Karpas-422 (cell line): ENCODE measurements around the gene DPYSL5. TPM values are rescaled to one million over a fixed set of nuclear protein-coding genes. Genes with fewer than 3 reads are reported as not detected.

Experiments
- DNase-seq: peaks from one replicate; pipeline ENCODE4 v3.0.0-alpha.2; 2015
- H2AFZ ChIP-seq: fragments of 200-600 bp; sonication (generic); 2 replicates; pipeline ENCODE4 v1.6.1; 2014; ENCODE audit warnings: antibody characterized with exemption, low read length, mixed read lengths
- H3K27ac ChIP-seq: fragments of 200-600 bp; sonication (generic); 2 replicates; pipeline ENCODE4 v1.5.1; 2014; ENCODE audit warnings: mild to moderate bottlenecking, low read length, moderate library complexity
- H3K27me3 ChIP-seq: fragments of 200-600 bp; sonication (generic); 2 replicates; pipeline ENCODE4 v1.6.1; 2014; ENCODE audit warnings: low read length, mixed read lengths
- H3K36me3 ChIP-seq: fragments of 200-600 bp; sonication (generic); 2 replicates; pipeline ENCODE4 v1.6.1; 2014; ENCODE audit warnings: low read length, mixed read lengths; ENCODE audit not compliant: insufficient read depth
- H3K4me1 ChIP-seq: fragments of 200-600 bp; sonication (generic); 2 replicates; pipeline ENCODE4 v1.6.1; 2014; ENCODE audit warnings: mild to moderate bottlenecking, low read length, mixed read lengths
- H3K4me2 ChIP-seq: fragments of 200-600 bp; sonication (generic); 2 replicates; pipeline ENCODE4 v1.6.1; 2014; ENCODE audit warnings: low read length, low read depth, mild to moderate bottlenecking; ENCODE audit not compliant: poor library complexity, severe bottlenecking
- H3K4me3 ChIP-seq: fragments of 200-600 bp; sonication (generic); 2 replicates; pipeline ENCODE4 v1.5.1; 2014; ENCODE audit warnings: mild to moderate bottlenecking, antibody characterized with exemption, low read length, mixed read lengths
- H3K79me2 ChIP-seq: fragments of 200-600 bp; sonication (generic); 2 replicates; pipeline ENCODE4 v1.6.1; 2014; ENCODE audit warnings: mild to moderate bottlenecking, low read length, mixed read lengths
- H3K9ac ChIP-seq: fragments of 200-600 bp; sonication (generic); 2 replicates; pipeline ENCODE4 v1.6.0; 2014; ENCODE audit warnings: low read length
- H3K9me2 ChIP-seq: fragments of 200-600 bp; sonication (generic), shearing (Covaris generic); replicated peaks from 2 replicates; pipeline ENCODE4 v1.6.0; 2014; ENCODE audit warnings: mild to moderate bottlenecking, low read length, moderate library complexity; ENCODE audit not compliant: insufficient read depth
- H3K9me3 ChIP-seq: fragments of 300-700, 200-600 bp; sonication (generic); 2 replicates; pipeline ENCODE4 v1.6.1; 2014; ENCODE audit warnings: low read length, mixed read lengths
- H4K20me1 ChIP-seq: fragments of 200-600 bp; sonication (generic); 2 replicates; pipeline ENCODE4 v1.6.1; 2014; ENCODE audit warnings: mild to moderate bottlenecking, antibody characterized with exemption, low read length, low read depth; ENCODE audit not compliant: insufficient read depth
- total RNA-seq: library from RNA; depleted of rRNA; stranded (reverse); fragments of >200 nt; shearing (Covaris generic); gene quantifications from 2 replicates; pipeline ENCODE4 v1.2.3, GENCODE V29; 2014; ENCODE audit warnings: low replicate concordance

The DPYSL5 gene
- total RNA-seq, 1 experiment from 2014 or later = not detected

GRCh38 chr2:26970244-26970927, 122.5 kb downstream of the DPYSL5 start, which contains the start of gene MAPRE3:
Gene MAPRE3 (plus strand): TSS chr2:26970637. CDS start chr2:27022219, 51,582 bp downstream.
- Histone ChIP-seq H4K20me1 (no peaks in the 10 kb centered on the region), H3K79me2 (no peaks in the 10 kb centered on the region), H3K27ac (no peak within 1 kb of the TSS), H3K4me3 (peak within 1 kb of the TSS; percentile 66), H3K27me3 (no peaks in the 10 kb centered on the region), H3K9ac (peak within 1 kb of the TSS; percentile 62), H2AFZ (peak within 1 kb of the TSS; percentile 52; the same call in 1 of the 2 replicates), H3K9me2 (no peaks in the 10 kb centered on the region), H3K36me3 (no peaks in the 10 kb centered on the region), H3K4me1 (peaks cover 7% of the 10 kb centered on the region), H3K4me2 (peak within 1 kb of the TSS; percentile 74), H3K9me3 (no peaks in the 10 kb centered on the region)
- DNase-seq = peak; percentile 87

- Histone ChIP-seq H3K4me2 (peak overlapping the region; percentile 74), H4K20me1 (no peaks in the 10 kb centered on the region), H3K27ac (no peak overlapping the region), H3K36me3 (no peaks in the 10 kb centered on the region), H3K4me1 (peaks cover 7% of the 10 kb centered on the region), H3K4me3 (peak overlapping the region; percentile 66), H3K9me3 (no peaks in the 10 kb centered on the region), H3K27me3 (no peaks in the 10 kb centered on the region), H3K79me2 (no peaks in the 10 kb centered on the region), H3K9me2 (no peaks in the 10 kb centered on the region), H2AFZ (peak overlapping the region; percentile 52; the same call in 1 of the 2 replicates), H3K9ac (peak overlapping the region; percentile 62)
- no peak for DNase-seq
Measured at GRCh38 chr2:26970928-26971627, 123.1 kb downstream of the DPYSL5 start.

- Histone ChIP-seq H3K4me1 (peaks cover 7% of the 10 kb centered on the region), H3K9me2 (no peaks in the 10 kb centered on the region), H3K27me3 (no peaks in the 10 kb centered on the region), H3K36me3 (no peaks in the 10 kb centered on the region), H3K27ac (no peak overlapping the region), H3K9ac (no peak overlapping the region), H3K79me2 (no peaks in the 10 kb centered on the region), H3K4me2 (no peak overlapping the region), H3K4me3 (no peak overlapping the region), H4K20me1 (no peaks in the 10 kb centered on the region), H3K9me3 (no peaks in the 10 kb centered on the region), H2AFZ (no peak overlapping the region)
- no peak for DNase-seq
Measured at GRCh38 chr2:26971911-26972786, 124.2 kb downstream of the DPYSL5 start.

GRCh38 chr2:26974352-26974751, 126.4 kb downstream of the DPYSL5 start:
- no peaks in the 10 kb centered on the region for H3K79me2 ChIP-seq
- H3K27ac ChIP-seq = no peak overlapping the region
- H3K27me3 ChIP-seq = no peaks in the 10 kb centered on the region
- H3K4me3 ChIP-seq = no peak overlapping the region
- H3K36me3 ChIP-seq = no peaks in the 10 kb centered on the region
- H3K9ac ChIP-seq = no peak overlapping the region
- H4K20me1 ChIP-seq = no peaks in the 10 kb centered on the region
- no peak overlapping the region for H2AFZ ChIP-seq
- DNase-seq = no peak
- H3K4me1 ChIP-seq = peaks cover 7% of the 10 kb centered on the region
- no peak overlapping the region for H3K4me2 ChIP-seq
- no peaks in the 10 kb centered on the region for H3K9me2 ChIP-seq
- no peaks in the 10 kb centered on the region for H3K9me3 ChIP-seq

GRCh38 chr2:26975102-26975501, 127.2 kb downstream of the DPYSL5 start:
- DNase-seq = no peak
- Histone ChIP-seq H3K9ac (no peak overlapping the region), H3K4me2 (no peak overlapping the region), H2AFZ (no peak overlapping the region), H4K20me1 (no peaks in the 10 kb centered on the region), H3K4me3 (no peak overlapping the region), H3K9me3 (no peaks in the 10 kb centered on the region), H3K79me2 (no peaks in the 10 kb centered on the region), H3K27ac (no peak overlapping the region), H3K27me3 (no peaks in the 10 kb centered on the region), H3K4me1 (peaks cover 7% of the 10 kb centered on the region), H3K36me3 (no peaks in the 10 kb centered on the region), H3K9me2 (no peaks in the 10 kb centered on the region)

GRCh38 chr2:26975656-26976055, 127.7 kb downstream of the DPYSL5 start:
- Histone ChIP-seq H4K20me1 (no peaks in the 10 kb centered on the region), H3K27ac (no peak overlapping the region), H3K4me2 (no peak overlapping the region), H3K27me3 (no peaks in the 10 kb centered on the region), H2AFZ (no peak overlapping the region), H3K79me2 (no peaks in the 10 kb centered on the region), H3K9me2 (no peaks in the 10 kb centered on the region), H3K36me3 (no peaks in the 10 kb centered on the region), H3K9ac (no peak overlapping the region), H3K4me1 (peaks cover 5% of the 10 kb centered on the region), H3K4me3 (no peak overlapping the region), H3K9me3 (no peaks in the 10 kb centered on the region)
- no peak for DNase-seq

GRCh38 chr2:26976237-26976636, 128.3 kb downstream of the DPYSL5 start:
- no peak overlapping the region for H2AFZ ChIP-seq
- no peaks in the 10 kb centered on the region for H3K79me2 ChIP-seq
- H3K4me2 ChIP-seq = no peak overlapping the region
- no peak overlapping the region for H3K9ac ChIP-seq
- H3K36me3 ChIP-seq = no peaks in the 10 kb centered on the region
- H3K27me3 ChIP-seq = no peaks in the 10 kb centered on the region
- H3K4me1 ChIP-seq = no peaks in the 10 kb centered on the region
- H3K9me3 ChIP-seq = no peaks in the 10 kb centered on the region
- H3K27ac ChIP-seq = no peak overlapping the region
- H3K9me2 ChIP-seq = no peaks in the 10 kb centered on the region
- DNase-seq = no peak
- no peak overlapping the region for H3K4me3 ChIP-seq
- H4K20me1 ChIP-seq = no peaks in the 10 kb centered on the region

GRCh38 chr2:26977012-26977411, 129.1 kb downstream of the DPYSL5 start:
- no peaks in the 10 kb centered on the region for H3K9me2 ChIP-seq
- no peaks in the 10 kb centered on the region for H3K4me1 ChIP-seq
- H3K27ac ChIP-seq = no peak overlapping the region
- DNase-seq = no peak
- H3K9ac ChIP-seq = no peak overlapping the region
- no peaks in the 10 kb centered on the region for H3K79me2 ChIP-seq
- H2AFZ ChIP-seq = no peak overlapping the region
- H3K9me3 ChIP-seq = no peaks in the 10 kb centered on the region
- H3K27me3 ChIP-seq = no peaks in the 10 kb centered on the region
- no peaks in the 10 kb centered on the region for H3K36me3 ChIP-seq
- H3K4me2 ChIP-seq = no peak overlapping the region
- H3K4me3 ChIP-seq = no peak overlapping the region
- H4K20me1 ChIP-seq = no peaks in the 10 kb centered on the region
